Bronchial epithelial cell (primary cell): ENCODE results near the gene GUCY1A2. TPM values are rescaled to one million over a fixed set of nuclear protein-coding genes. Genes with fewer than 3 reads are reported as not detected.

ENCODE experiments used
- DNase-seq: peaks from one replicate; pipeline ENCODE4 v3.0.0-alpha.2; 2010; ENCODE audit warnings: low read depth
- FAIRE-seq: peaks from 2 replicates; lab custom pipeline; 2011; peaks lifted over from hg19 to GRCh38; lab: Jason Lieb, UNC
- H3K27me3 ChIP-seq: 2 replicates; pipeline ENCODE4 v1.5.1; 2011; ENCODE audit warnings: low read length; ENCODE audit not compliant: control insufficient read depth, insufficient read depth
- H3K36me3 ChIP-seq: 2 replicates; pipeline ENCODE4 v1.5.1; 2011; ENCODE audit warnings: low read length; ENCODE audit not compliant: control insufficient read depth, insufficient read depth
- H3K4me3 ChIP-seq: 2 replicates; pipeline ENCODE4 v1.5.1; 2011; ENCODE audit warnings: mild to moderate bottlenecking, low read depth, low read length, control low read depth
- total RNA-seq: library from RNA; depleted of rRNA; stranded (reverse); fragments of >200 nt; gene quantifications from 2 replicates; pipeline ENCODE4 v1.2.1, GENCODE V29; 2014
- TF ChIP-seq, protein P1 (sequence below): IDR thresholded peaks from 2 replicates; pipeline ENCODE4 v1.5.1; 2011; ENCODE audit warnings: mild to moderate bottlenecking, moderate library complexity, low read length, control low read depth, inconsistent platforms; ENCODE audit not compliant: insufficient read depth, severe bottlenecking

GUCY1A2 gene
- total RNA-seq, 1 donor from 2014 or later = not detected

DNA sequence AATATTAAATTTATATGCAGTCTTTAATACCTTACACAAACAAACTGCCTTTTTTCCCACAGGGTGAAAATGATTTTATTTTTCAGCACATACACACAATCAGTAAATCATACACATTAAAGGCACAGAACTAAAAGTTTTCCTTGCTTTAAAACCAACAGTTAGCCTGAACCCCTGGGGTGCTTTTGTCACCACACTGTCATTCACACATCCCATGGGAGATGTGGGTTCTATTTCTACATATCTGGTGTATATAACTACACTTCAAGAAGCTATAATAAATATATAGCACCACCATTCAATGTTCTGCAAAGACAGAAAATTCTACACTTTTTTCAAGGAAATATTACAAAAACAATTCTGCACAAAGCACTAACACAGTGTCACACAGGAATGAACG is 197.0 kb downstream of the GUCY1A2 start:
- FAIRE-seq (no peak), DNase-seq (no peak)
- Histone ChIP-seq H3K27me3 (no peaks in the 10 kb centered on the region), H3K36me3 (no peaks in the 10 kb centered on the region), H3K4me3 (no peak overlapping the region)
- TF ChIP-seq, protein P1, sequence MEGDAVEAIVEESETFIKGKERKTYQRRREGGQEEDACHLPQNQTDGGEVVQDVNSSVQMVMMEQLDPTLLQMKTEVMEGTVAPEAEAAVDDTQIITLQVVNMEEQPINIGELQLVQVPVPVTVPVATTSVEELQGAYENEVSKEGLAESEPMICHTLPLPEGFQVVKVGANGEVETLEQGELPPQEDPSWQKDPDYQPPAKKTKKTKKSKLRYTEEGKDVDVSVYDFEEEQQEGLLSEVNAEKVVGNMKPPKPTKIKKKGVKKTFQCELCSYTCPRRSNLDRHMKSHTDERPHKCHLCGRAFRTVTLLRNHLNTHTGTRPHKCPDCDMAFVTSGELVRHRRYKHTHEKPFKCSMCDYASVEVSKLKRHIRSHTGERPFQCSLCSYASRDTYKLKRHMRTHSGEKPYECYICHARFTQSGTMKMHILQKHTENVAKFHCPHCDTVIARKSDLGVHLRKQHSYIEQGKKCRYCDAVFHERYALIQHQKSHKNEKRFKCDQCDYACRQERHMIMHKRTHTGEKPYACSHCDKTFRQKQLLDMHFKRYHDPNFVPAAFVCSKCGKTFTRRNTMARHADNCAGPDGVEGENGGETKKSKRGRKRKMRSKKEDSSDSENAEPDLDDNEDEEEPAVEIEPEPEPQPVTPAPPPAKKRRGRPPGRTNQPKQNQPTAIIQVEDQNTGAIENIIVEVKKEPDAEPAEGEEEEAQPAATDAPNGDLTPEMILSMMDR = no peak

DNA sequence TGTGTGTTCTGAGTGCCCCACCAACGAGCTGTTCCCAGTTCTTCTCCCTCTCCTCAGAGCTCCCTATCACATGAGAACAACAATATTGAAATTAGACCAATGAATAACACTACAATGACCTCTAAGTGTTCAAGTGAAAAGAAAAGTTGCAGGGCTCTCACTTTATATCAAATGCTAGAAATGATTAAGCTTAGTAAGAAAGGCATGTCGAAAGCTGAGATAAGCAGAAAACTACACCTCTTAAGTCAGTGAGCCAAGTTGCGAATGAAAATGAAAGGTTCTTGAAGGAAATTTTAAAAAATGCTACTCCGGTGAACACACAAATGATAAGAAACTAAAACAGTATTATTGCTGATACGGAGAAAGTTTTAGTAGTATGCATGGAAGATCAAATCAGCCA is 199.8 kb downstream of the GUCY1A2 start:
- TF ChIP-seq, protein P1 = no peak
- DNase-seq = no peak
- H3K27me3 ChIP-seq = no peaks in the 10 kb centered on the region
- H3K4me3 ChIP-seq = no peak overlapping the region
- H3K36me3 ChIP-seq = no peaks in the 10 kb centered on the region
- FAIRE-seq = no peak

DNA sequence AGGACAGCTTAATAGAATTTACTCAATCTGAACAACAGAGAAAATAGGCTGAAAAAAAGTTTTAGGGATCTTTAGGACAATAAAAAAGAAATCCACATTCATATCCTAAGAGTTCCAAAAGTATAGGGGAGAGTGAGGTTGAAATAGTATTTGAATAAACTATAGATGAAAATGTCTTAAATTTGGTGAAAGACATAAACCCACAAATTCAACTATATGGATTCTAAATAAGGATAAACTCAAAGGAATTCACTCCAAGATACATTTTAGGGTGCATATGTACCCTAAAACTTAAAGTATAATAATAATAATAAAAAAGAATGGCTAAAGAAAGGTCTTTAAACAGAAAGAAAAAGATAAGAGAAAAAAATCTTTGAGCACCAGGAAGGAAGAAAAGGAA is 203.1 kb downstream of the GUCY1A2 start:
- H3K27me3 ChIP-seq = no peaks in the 10 kb centered on the region
- H3K36me3 ChIP-seq = no peaks in the 10 kb centered on the region
- H3K4me3 ChIP-seq = no peak overlapping the region
- DNase-seq (no peak), FAIRE-seq (no peak)
- TF ChIP-seq, protein P1 = no peak

DNA sequence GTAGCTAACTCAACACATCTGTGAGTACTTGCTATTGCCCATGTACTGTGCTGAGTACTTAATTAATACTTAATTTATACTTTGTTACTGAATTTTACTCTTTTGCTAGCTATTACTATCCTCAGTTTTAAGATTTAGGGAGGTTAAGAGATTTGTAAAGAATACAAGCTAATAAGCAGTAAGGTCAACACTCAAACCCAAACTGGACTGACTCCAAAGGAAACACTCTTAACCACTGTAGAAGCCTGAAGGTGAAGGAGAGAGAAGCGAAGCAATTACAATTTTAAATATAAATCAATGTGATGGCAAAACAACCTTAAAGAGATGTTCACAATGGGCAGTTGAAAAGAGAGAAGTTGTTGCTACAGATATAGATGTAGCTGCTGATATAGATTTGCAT is 204.5 kb downstream of the GUCY1A2 start:
- FAIRE-seq = no peak

DNA sequence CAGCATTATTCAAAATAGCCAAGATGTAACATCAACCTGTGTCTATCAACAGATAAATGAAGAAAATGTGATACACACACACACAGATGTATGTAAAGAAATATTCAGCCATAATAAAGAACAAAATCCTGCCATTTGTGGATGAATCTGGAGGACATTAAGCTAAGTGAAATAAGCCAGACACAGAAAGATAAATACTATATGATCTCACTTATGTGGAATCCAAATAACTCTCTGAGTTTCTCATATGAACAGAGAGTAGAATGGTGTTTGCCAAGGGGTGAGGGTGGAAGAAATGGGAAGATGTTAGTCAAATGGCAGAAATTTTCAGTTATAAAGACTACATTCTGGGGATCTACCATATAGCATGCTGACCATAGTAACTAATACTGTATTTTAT is 224.2 kb downstream of the GUCY1A2 start:
- Histone ChIP-seq H3K4me3 (no peak overlapping the region), H3K36me3 (no peaks in the 10 kb centered on the region), H3K27me3 (no peaks in the 10 kb centered on the region)
- DNase-seq (no peak), FAIRE-seq (no peak)
- TF ChIP-seq, protein P1 = no peak

More for the DNA sequence above, 204.5 kb downstream of the GUCY1A2 start:
- no peaks in the 10 kb centered on the region for H3K27me3 ChIP-seq
- H3K4me3 ChIP-seq = no peak overlapping the region
- TF ChIP-seq, protein P1 = no peak
- no peak for DNase-seq
- H3K36me3 ChIP-seq = no peaks in the 10 kb centered on the region

DNA sequence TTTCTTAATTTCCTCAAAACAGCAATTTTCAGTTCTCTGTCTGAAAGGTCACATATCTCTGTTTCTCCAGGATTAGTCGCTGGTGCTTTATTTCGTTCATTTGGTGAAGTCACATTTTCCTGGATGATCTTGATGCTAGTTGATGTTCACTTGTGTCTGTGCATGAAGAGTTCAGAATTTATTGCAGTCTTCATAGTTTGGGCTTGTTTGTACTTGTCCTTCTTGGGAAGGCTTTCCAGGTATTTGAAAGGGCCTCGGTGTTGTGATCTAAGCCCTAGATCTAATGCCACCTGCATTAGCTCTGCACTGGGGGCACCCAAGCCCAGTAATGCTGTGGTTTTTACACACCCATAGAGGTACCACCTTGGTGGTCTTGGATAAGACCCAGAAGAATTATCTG is 228.9 kb downstream of the GUCY1A2 start:
- no peak for FAIRE-seq
- Histone ChIP-seq H3K36me3 (no peaks in the 10 kb centered on the region), H3K4me3 (no peak overlapping the region), H3K27me3 (no peaks in the 10 kb centered on the region)
- TF ChIP-seq, protein P1 = no peak
- peak; percentile 44 for DNase-seq
